Smooth muscle cell (in vitro differentiated cells): ENCODE measurements around the gene CRYBA4. TPM values are rescaled to one million over a fixed set of nuclear protein-coding genes. Genes with fewer than 3 reads are reported as not detected.

ENCODE experiments used
- DNase-seq: peaks from one replicate; lab custom pipeline; 2025; ENCODE audit not compliant: unreplicated experiment; lab: John Stamatoyannopoulos, UW
- H2AFZ ChIP-seq: fragments of 200-600 bp; sonication (generic); 2 replicates; pipeline ENCODE4 v1.6.0; 2016; ENCODE audit warnings: antibody characterized with exemption, low read depth, mild to moderate bottlenecking
- H3F3A ChIP-seq: fragments of 200-600 bp; sonication (generic); 2 replicates; pipeline ENCODE4 v1.6.0; 2017; ENCODE audit warnings: antibody characterized with exemption, low read depth
- H3K27ac ChIP-seq: fragments of 200-600 bp; sonication (generic); 2 replicates; pipeline ENCODE4 v1.5.1; 2016; ENCODE audit warnings: low read depth, mild to moderate bottlenecking
- H3K27me3 ChIP-seq: fragments of 200-600 bp; sonication (generic); 2 replicates; pipeline ENCODE4 v1.6.1; 2016; ENCODE audit warnings: low read depth, mild to moderate bottlenecking
- H3K36me3 ChIP-seq: fragments of 200-600 bp; sonication (generic); 2 replicates; pipeline ENCODE4 v1.5.1; 2016; ENCODE audit warnings: low read depth
- H3K4me1 ChIP-seq: fragments of 200-600 bp; sonication (generic); 2 replicates; pipeline ENCODE4 v1.5.1; 2016; ENCODE audit warnings: low read depth
- H3K4me2 ChIP-seq: fragments of 200-600 bp; sonication (generic); 2 replicates; pipeline ENCODE4 v1.6.0; 2016; ENCODE audit warnings: mild to moderate bottlenecking
- H3K4me3 ChIP-seq: fragments of 200-600 bp; sonication (generic); 2 replicates; pipeline ENCODE4 v1.5.1; 2016; ENCODE audit warnings: mild to moderate bottlenecking
- H3K79me2 ChIP-seq: fragments of 200-600 bp; sonication (generic); 2 replicates; pipeline ENCODE4 v1.6.0; 2016; ENCODE audit warnings: low read depth, mild to moderate bottlenecking
- H3K9ac ChIP-seq: fragments of 200-600 bp; sonication (generic); 2 replicates; pipeline ENCODE4 v1.6.0; 2016; ENCODE audit warnings: low read depth
- H3K9me3 ChIP-seq: fragments of 200-600 bp; sonication (generic); replicated peaks from 2 replicates; pipeline ENCODE4 v1.5.1; 2016; ENCODE audit warnings: low read depth
- H4K20me1 ChIP-seq: fragments of 200-600 bp; sonication (generic); 2 replicates; pipeline ENCODE4 v1.6.0; 2016; ENCODE audit warnings: low read depth
- WGBS: methylation state at CpG from one replicate; pipeline ENCODE4 v1.1.7; 2016; ENCODE audit warnings: low lambda C conversion rate; 5-methylcytosine and 5-hydroxymethylcytosine counted together
- polyA plus RNA-seq: library from polyadenylated mRNA; unstranded; fragments of >200 nt; fragmentation: Nextera tagmentation; extraction: Ambion mirVana; gene quantifications from 2 replicates; pipeline ENCODE4 v1.2.1, GENCODE V29; 2016
- total RNA-seq: library from RNA; depleted of rRNA; stranded (reverse); fragments of >200 nt; gene quantifications from 2 replicates; pipeline ENCODE4 v1.2.3, GENCODE V29; 2014
- TF ChIP-seq, protein P1 (sequence below): fragments of 200-600 bp; sonication (generic); IDR thresholded peaks from 2 replicates; pipeline ENCODE4 v1.5.1; 2017; ENCODE audit warnings: borderline replicate concordance, mild to moderate bottlenecking, antibody characterized with exemption; ENCODE audit not compliant: insufficient read depth, poor library complexity, severe bottlenecking

CRYBA4 gene
- total and polyA plus RNA-seq, 2 experiments from 2014 or later: 1.8 to 4.9 TPM

DNA sequence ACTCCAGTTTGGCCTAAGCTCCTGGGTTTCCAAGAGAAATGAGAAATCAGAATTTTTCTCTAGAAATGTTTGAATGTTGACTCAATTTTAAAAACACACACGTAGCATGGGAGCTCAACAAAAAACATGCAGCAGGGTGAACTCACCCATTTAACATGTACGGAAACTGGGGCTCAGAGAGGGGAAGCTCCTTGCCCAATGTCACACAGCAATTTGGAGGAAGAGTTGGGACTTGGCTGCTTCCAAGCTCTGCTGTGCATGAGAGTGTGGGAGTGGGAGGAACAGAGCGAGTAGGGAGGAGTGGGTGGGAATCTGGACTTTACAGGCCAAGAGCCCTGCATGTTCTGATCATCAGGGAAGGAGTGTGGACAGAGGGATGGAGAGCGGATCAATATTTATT lies 37.8 kb upstream of the CRYBA4 start:
- WGBS: 72% methylated on average over 4 of the region's 4 CpGs
- Histone ChIP-seq H3K9me3 (no peaks in the 10 kb centered on the region), H3K79me2 (peaks cover 70% of the 10 kb centered on the region), H3K4me3 (no peak overlapping the region), H3K27ac (no peak overlapping the region), H3K27me3 (no peaks in the 10 kb centered on the region), H3F3A (peaks cover 16% of the 10 kb centered on the region), H3K4me2 (no peak overlapping the region), H4K20me1 (peaks cover 58% of the 10 kb centered on the region), H3K4me1 (no peaks in the 10 kb centered on the region), H3K9ac (no peak overlapping the region), H2AFZ (no peak overlapping the region), H3K36me3 (no peaks in the 10 kb centered on the region)
- DNase-seq: no peak
- TF ChIP-seq, protein P1, sequence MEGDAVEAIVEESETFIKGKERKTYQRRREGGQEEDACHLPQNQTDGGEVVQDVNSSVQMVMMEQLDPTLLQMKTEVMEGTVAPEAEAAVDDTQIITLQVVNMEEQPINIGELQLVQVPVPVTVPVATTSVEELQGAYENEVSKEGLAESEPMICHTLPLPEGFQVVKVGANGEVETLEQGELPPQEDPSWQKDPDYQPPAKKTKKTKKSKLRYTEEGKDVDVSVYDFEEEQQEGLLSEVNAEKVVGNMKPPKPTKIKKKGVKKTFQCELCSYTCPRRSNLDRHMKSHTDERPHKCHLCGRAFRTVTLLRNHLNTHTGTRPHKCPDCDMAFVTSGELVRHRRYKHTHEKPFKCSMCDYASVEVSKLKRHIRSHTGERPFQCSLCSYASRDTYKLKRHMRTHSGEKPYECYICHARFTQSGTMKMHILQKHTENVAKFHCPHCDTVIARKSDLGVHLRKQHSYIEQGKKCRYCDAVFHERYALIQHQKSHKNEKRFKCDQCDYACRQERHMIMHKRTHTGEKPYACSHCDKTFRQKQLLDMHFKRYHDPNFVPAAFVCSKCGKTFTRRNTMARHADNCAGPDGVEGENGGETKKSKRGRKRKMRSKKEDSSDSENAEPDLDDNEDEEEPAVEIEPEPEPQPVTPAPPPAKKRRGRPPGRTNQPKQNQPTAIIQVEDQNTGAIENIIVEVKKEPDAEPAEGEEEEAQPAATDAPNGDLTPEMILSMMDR: no peak

- no peaks in the 10 kb centered on the region for H3K36me3 ChIP-seq
- WGBS: 38% methylated on average over 11 of the region's 11 CpGs
- DNase-seq: peak; percentile 44
- H3K4me2 ChIP-seq: peak overlapping the region; percentile 50
- H3K79me2 ChIP-seq: peaks cover 65% of the 10 kb centered on the region
- H2AFZ ChIP-seq: no peak overlapping the region
- H3K27ac ChIP-seq: peak overlapping the region; percentile 48
- H3K9me3 ChIP-seq: no peaks in the 10 kb centered on the region
- peaks cover 45% of the 10 kb centered on the region for H4K20me1 ChIP-seq
- no peaks in the 10 kb centered on the region for H3K27me3 ChIP-seq
- no peak overlapping the region for H3K9ac ChIP-seq
- no peak overlapping the region for H3K4me3 ChIP-seq
- H3F3A ChIP-seq: peaks cover 16% of the 10 kb centered on the region
- TF ChIP-seq, protein P1: no peak
- H3K4me1 ChIP-seq: no peaks in the 10 kb centered on the region
Measured at GRCh38 chr22:26585104-26585790, 36.5 kb upstream of the CRYBA4 start.

DNA sequence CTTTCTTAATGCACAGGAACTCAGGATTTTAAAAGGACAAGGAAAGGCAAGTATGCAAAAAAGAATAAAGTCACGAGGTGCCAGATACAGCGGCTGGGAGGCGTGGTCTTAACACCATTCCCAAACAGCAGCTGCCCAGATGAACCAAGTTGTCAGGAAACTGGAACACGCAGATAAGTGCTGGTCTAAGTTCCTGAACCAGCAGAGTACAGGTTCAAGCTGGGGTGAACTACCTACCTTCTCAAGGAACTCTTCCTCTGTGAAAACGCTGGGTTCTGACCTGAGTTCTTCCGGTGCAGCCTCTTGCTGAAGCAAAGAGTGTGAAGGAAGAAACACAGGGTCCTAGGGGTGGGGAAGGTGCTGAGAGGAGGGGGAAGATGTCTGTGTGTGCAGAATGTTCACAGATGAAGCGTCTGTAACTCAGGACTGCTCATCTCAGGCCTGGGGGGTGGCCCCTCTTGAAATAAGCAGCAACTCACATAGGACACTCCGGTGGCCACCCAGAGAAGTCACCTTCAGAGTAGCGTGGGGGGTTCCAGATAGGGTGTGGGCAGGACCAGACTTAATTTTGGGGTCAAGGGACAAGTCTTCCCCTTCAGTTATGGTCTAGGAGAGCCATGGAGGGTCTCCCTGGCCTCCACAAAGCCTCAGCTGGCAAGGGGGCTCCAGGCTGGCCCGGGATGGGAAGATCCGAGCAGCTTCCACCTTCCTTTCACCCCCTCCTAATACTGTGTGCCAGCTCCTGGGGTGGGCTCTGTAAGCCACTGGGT lies 35.0 kb upstream of the CRYBA4 start:
- H3K79me2 ChIP-seq: peaks cover 50% of the 10 kb centered on the region
- DNase-seq: no peak
- H3F3A ChIP-seq: peaks cover 16% of the 10 kb centered on the region
- H3K4me2 ChIP-seq: no peak overlapping the region
- no peaks in the 10 kb centered on the region for H3K36me3 ChIP-seq
- H3K4me3 ChIP-seq: no peak overlapping the region
- TF ChIP-seq, protein P1: no peak
- H3K9ac ChIP-seq: no peak overlapping the region
- no peaks in the 10 kb centered on the region for H3K27me3 ChIP-seq
- H3K27ac ChIP-seq: peak overlapping the region; percentile 41
- H4K20me1 ChIP-seq: peaks cover 30% of the 10 kb centered on the region
- no peaks in the 10 kb centered on the region for H3K4me1 ChIP-seq
- H3K9me3 ChIP-seq: no peaks in the 10 kb centered on the region
- H2AFZ ChIP-seq: no peak overlapping the region
- 71% methylated on average over 11 of the region's 11 CpGs for WGBS
